GM19099 (cell line): ENCODE measurements around the gene PCSK6.

Source experiments
- POLR2A ChIP-seq: IDR thresholded peaks from 3 replicates; pipeline ENCODE4 v1.6.1; 2011; ENCODE audit warnings: low read depth; ENCODE audit not compliant: insufficient read length; ENCODE audit errors: extremely low read depth

Gene PCSK6

GRCh38 chr15:101391431-101391830, 98.1 kb downstream of the PCSK6 start:
- no peak for TF ChIP-seq POLR2A

DNA sequence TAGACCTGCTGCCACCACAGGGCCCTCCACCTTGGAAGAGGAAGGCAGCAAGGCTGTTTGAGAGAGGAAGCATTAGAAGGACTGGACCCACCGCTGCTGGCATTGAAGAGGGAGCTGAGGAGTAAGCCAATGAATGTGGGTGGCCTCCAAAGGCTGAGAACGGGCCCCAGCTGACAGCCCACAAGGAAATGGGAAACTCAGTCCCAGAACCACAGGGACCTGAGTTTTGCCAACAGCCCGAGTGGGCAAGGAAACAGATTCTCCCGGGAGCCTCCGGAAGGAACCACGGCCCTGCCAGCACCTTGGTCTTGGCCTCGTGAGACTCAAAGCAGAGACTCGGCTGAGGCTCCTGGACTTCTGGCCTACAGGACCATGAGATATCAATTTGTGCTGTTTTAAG, 99.0 kb downstream of the PCSK6 start:
- TF ChIP-seq POLR2A, result no peak

DNA sequence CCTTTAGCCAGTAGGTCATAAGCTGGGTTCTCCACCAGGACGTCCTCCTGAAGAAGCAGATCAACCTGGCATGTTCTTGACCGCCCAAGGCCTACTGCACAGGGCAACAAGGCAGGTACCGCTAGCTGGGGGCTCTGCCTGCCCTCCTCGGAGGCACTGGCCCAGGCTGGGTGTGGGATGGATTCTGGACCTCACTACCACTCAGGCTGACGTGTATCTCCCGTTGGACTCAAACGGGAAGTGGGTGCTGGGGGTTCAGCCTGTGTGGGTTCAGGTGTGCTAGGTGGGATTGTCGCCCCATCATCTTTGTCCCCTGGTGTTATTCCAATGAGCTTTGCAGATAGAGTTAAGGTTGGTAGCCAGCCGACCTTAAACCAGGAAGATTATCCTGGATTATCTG, 99.4 kb downstream of the PCSK6 start:
- TF ChIP-seq POLR2A, result no peak

- no peak for TF ChIP-seq POLR2A
Measured at GRCh38 chr15:101389362-101389761, 100.1 kb downstream of the PCSK6 start.

GRCh38 chr15:101388046-101388445, 101.5 kb downstream of the PCSK6 start:
- TF ChIP-seq POLR2A, result no peak

DNA sequence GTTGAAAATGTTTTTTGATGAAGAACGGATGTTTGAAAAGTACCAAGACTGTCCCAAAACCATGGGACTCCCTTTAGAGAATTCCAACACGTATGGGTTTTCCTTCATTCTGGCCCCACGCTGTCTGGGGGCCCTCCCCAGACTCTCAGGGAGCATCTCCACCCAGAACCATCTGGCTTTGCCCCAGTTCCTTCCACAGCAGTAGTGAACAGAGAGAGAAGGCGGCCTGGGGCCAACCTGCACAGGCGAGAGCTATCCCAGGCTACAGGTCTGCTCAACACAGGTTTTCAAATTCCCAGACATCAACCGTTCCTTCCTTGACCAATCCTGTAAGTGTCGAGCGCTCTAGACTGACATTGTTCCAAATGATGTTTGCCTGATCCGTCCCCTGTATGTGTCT, 101.9 kb downstream of the PCSK6 start:
- TF ChIP-seq POLR2A, result no peak

DNA sequence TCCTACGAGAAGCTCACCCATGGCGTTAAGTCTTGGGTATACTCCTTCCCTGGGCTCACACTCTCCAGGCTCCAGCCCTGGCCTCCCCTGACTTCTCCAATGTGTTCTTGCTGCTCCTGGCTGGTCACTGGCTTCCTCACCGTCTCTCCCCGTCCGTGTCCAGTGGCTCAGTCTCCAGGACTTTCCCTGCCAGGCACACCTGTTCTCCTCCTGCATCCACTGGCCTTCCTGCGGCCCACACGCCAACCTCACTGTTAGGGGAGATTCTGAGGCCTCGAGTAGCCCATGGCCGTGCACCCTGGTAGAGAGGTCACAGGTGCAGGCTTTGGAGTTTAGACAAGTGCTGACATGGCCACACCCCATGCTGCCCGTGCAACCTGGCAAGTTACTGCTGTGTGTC, 102.5 kb downstream of the PCSK6 start:
- no peak for TF ChIP-seq POLR2A

- TF ChIP-seq POLR2A, result no peak
Measured at GRCh38 chr15:101386006-101386405, 103.5 kb downstream of the PCSK6 start.

- no peak for TF ChIP-seq POLR2A
Measured at GRCh38 chr15:101384276-101384675, 105.2 kb downstream of the PCSK6 start.

- no peak for TF ChIP-seq POLR2A
Measured at GRCh38 chr15:101382544-101382943, 107.0 kb downstream of the PCSK6 start.

DNA sequence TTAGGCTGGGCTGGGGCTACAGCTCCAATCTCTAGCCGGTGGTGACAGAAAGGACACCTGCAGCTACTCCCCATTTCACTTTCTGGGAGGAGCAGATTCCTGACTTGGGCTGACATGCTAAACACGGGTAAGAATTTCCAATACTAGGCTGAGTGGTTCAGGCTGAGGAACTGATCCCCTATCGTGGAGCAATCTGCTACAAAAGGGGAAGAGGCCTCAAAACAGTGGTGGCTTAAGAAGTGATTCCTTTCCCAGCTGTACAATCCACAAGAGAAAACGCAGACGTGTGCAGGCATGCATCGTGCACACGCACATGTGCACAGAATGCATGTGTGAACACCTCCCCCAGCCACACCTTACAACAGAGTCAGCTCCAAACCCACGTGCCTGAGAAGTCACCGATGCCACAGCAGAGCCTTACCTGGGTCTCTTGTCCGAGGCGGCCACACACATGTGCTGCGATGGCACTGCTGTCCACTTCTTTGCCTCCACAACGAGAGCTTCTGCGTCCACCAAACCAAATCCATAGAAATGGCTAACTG, 107.8 kb downstream of the PCSK6 start:
- TF ChIP-seq POLR2A, result no peak

- no peak for TF ChIP-seq POLR2A
Measured at GRCh38 chr15:101380146-101380545, 109.4 kb downstream of the PCSK6 start.

- TF ChIP-seq POLR2A, result no peak
Measured at GRCh38 chr15:101379647-101380046, 109.9 kb downstream of the PCSK6 start.

DNA sequence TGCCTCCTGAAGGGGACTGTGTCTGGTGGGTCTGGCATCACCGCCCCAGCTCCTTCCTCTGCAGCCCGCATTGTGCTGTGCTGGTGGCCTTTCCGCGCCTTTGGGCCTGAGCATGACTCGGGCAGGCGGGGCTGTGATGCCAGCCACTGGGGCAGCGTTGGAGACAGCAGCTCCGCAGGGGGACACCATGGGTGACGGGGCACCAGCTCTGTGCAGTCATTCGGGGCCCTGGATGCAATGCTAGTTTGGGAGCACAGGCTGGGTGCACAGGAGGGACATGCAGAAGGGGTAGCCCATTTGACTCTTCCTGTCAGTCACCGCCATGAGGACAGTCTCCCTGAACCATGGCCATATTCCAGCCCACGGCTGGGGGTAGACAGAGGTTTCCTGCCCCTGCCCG, 110.6 kb downstream of the PCSK6 start:
- TF ChIP-seq POLR2A, result no peak

GRCh38 chr15:101378171-101378755, 111.2 kb downstream of the PCSK6 start:
- no peak for TF ChIP-seq POLR2A

- TF ChIP-seq POLR2A, result no peak
Measured at GRCh38 chr15:101376615-101377395, 112.7 kb downstream of the PCSK6 start.
